ENCODE data around the gene SLC22A23.

SLC22A23 gene

GRCh38 chr6:3283241-3283640 is 173.6 kb downstream of the SLC22A23 start:
- no peak for DNase-seq (ENCODE audit: low read depth)

GRCh38 chr6:3282476-3283236 is 174.2 kb downstream of the SLC22A23 start:
- no peak for DNase-seq (ENCODE audit: low read depth)

GRCh38 chr6:3281631-3282475 is 175.0 kb downstream of the SLC22A23 start:
- no peak for DNase-seq (ENCODE audit: low read depth)

- DNase-seq (ENCODE audit: low read depth) = no peak
Observed at GRCh38 chr6:3280866-3281465, 175.9 kb downstream of the SLC22A23 start.

GRCh38 chr6:3280091-3280490 is 176.8 kb downstream of the SLC22A23 start:
- no peak for DNase-seq (ENCODE audit: low read depth)

GRCh38 chr6:3278691-3279090 is 178.2 kb downstream of the SLC22A23 start:
- DNase-seq (ENCODE audit: low read depth) = no peak

- DNase-seq (ENCODE audit: low read depth) = no peak
Observed at GRCh38 chr6:3277851-3278416, 178.9 kb downstream of the SLC22A23 start.

- DNase-seq (ENCODE audit: low read depth) = no peak
Observed at GRCh38 chr6:3277251-3277650, 179.6 kb downstream of the SLC22A23 start.

GRCh38 chr6:3276174-3277167 is 180.4 kb downstream of the SLC22A23 start:
- DNase-seq (ENCODE audit: low read depth) = no peak

GRCh38 chr6:3273707-3274521 is 182.9 kb downstream of the SLC22A23 start:
- no peak for DNase-seq (ENCODE audit: low read depth)

- no peak for DNase-seq (ENCODE audit: low read depth)
Observed at GRCh38 chr6:3272911-3273547, 183.8 kb downstream of the SLC22A23 start.

- no peak for DNase-seq (ENCODE audit: low read depth)
Observed at GRCh38 chr6:3271756-3272155, 185.1 kb downstream of the SLC22A23 start.

GRCh38 chr6:3270258-3270657 is 186.6 kb downstream of the SLC22A23 start:
- DNase-seq (ENCODE audit: low read depth) = no peak

GRCh38 chr6:3269281-3269975 is 187.4 kb downstream of the SLC22A23 start:
- no peak for DNase-seq (ENCODE audit: low read depth)

GRCh38 chr6:3268680-3269079 is 188.2 kb downstream of the SLC22A23 start:
- DNase-seq (ENCODE audit: low read depth) = no peak

- DNase-seq (ENCODE audit: low read depth) = no peak
Observed at GRCh38 chr6:3267162-3267561, 189.7 kb downstream of the SLC22A23 start.

GRCh38 chr6:3266170-3266569 is 190.7 kb downstream of the SLC22A23 start:
- no peak for DNase-seq (ENCODE audit: low read depth)

GRCh38 chr6:3265671-3266070 is 191.2 kb downstream of the SLC22A23 start:
- no peak for DNase-seq (ENCODE audit: low read depth)

- no peak for DNase-seq (ENCODE audit: low read depth)
Observed at GRCh38 chr6:3264356-3264755, 192.5 kb downstream of the SLC22A23 start.

Data from CMK (cell line).